Non-pigmented ciliary epithelial cell (primary cell): Measurements from ENCODE around the gene NR2F6.

ENCODE experiments used
- DNase-seq: peaks from one replicate; pipeline ENCODE4 v3.0.0-alpha.2; 2010; ENCODE audit warnings: low read depth

NR2F6 gene

DNA sequence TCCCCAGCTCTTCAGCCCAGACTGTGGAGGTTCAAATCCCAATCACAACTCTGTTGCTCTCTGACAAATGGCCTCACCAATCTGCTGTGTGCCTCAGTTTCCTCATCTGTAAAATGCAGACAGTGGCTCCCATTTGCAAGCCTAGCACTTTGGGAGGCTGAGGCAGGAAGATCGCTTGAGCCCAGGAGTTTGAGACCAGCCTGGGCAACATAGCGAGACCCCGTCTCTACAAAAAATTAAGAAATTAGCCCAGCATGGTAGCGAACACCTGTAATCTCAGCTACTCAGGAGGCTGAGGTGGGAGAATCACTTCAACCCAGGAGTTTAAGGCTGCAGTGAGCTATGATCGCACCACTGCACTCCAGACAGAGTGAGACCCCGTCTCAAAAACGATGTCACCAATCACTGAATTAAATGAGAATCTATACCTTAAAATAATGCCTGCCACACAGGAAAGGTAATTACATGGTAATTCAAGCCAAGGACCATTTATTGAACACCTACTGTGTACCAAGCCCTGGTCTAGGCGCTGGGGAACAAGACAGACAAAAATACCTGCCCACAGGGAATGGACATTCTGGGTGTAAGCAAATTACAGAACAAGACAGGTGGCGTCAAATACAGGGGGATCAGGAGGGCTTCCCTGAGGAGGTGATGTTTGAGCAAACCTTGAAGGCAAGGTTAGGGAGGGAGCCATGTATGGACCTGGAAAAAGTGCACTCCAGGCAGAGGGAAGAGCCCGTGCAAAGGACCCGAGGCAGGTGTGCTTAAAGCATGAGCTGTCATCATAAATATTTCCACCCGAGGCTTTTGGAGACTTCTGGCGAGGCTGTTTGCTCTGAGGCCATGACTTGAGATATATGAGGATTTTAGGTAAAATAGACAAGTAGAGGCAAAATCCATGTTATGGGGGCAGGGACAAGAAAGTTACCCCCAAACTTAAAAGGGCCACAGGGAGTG is 7.7 kb downstream of the NR2F6 start:
- DNase-seq, result no peak

DNA sequence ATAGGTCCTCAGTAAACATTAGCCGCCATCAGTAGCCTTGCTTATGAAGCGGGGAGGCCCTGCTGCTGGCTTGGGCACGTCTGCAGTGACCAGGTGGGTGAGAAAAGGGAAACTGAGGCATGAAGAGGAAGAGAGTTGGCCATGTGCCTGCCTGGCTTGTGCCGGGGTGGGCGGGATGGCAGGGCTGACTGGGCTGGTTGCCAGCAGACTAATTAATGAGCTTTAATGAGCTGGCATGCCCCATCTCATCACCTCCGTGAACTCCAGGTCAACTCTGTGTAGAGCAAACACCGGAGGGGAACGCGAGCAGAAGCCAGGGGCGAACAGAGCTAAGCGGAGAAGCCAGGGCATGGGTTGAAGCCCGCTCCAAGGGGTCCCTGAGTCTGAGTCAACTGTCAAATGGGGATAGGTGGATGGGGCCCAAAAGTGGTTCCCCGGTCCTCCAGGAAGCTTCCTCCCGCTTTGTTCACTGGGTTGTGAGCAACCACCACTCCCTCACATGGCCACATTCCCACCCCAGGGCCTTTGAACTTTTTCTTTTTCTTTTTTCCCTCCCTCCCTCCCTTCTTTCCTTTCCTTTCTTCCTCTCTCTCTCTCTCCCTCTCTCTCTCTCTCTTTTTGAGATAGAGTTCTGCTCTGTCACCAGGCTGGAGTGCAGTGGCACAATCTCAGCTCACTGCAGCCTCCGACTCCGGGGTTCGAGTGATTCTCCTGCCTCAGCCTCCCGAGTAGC is 8.7 kb downstream of the NR2F6 start:
- DNase-seq, result no peak

DNA sequence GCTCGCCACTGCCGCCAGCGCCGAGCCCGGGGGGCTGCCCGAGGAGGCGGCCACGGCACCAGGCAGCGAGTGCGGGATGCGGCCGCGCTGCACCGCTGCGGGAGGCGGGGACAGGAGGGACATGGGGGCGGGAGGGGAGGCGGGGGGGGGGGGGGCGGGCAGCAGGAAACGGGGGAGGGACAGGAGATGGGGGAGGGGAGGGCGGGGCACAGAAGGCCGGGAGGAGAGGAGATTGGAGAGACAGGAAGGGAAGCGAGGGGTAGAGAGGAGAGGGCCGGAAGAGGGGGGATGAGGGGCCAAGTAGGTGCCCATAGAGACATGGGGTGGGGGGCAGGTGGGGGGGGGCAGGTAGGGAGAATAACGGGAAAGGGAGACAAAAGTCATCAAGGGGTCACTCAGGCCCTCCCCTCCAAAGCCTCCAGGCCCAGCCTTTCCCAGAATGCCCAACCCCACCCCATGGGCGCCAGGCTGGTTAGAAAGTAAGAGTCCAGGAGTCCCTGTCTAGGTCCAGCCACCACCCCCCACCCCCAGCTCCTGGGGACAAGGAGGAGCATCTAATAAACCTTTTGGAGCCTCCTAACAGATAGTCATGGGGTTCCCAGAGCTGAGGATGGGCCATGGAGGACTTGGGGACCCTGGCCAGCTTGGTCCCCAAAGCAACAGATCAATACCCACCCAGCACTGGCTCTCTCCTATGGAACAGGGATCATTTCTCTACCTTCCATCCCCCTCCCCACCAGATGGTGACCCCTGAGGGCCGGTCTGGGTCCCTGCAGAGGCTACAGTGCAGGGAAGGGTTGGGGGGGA is 9.5 kb downstream of the NR2F6 start:
- no peak for DNase-seq

DNA sequence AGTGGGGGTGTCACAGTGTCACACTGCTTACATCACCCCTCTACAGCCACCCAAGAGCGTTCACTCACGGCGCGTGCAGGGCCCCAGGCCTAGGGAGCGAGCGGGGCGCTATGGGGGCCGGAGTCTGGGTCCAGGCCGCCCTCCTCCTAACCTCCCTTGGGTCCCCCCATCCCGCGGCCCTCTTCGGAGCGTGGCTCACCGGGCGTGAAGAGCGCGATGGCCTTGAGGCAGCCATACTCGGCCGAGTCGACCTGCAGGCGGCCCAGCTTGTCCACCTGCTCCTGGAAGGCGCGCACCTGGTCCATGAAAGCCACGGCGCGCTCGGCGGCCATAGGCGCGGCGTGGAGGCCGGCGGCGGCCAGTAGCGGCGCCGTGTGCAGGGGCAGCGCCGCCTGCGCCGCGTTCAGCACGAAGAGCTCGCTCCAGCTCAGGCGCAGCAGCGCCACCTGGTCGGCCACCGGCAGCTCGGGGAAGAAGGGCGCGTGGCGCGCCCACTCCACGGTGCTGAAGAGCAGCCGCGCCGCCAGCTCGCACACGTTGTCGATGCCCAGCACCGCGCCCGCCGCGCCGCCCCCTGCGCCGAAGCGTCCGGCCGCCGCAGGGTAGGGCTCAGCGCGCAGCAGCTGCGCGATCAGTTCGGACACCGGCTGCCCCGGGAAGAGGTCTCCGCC is 10.3 kb downstream of the NR2F6 start:
- no peak for DNase-seq

DNA sequence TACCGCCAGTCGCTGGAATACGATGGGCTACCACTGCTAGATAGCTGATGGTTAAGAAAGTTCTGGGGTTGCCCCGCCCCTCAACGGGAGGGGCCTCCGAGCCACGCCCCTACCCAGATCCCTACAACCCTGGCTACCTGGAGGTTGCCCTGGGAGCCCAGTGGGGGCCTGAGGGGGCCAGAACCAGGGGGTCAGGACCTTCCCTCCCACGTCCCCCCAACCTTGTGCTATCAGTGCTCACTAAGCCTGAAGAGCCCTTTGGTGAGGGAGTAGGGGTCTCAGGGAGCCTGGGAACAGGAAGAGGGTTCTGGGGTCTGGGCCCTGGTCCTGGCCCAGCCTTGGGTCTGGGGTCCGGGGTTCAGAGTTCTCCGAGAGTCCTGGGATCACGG is 10.8 kb downstream of the NR2F6 start:
- no peak for DNase-seq

DNA sequence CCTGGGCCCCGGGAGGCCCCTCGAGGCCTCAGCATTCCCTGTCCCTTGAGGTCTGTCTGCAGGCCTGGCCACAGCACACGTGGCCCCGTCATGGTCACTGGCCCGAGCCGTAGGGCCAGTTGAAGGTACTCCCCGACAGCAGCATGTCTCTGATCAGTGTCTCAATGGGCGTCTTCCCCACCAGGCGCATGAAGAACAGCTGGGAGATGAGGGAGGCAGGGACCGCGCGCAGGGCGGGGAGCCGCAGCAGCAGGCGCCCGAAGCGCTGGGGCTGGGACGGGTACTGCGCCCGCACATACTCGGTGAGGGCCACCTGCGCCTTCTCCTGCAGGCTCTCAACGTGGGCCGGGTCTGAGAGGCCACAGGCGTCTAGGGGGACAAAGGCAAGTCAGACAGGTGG is 13.5 kb downstream of the NR2F6 start:
- no peak for DNase-seq

DNA sequence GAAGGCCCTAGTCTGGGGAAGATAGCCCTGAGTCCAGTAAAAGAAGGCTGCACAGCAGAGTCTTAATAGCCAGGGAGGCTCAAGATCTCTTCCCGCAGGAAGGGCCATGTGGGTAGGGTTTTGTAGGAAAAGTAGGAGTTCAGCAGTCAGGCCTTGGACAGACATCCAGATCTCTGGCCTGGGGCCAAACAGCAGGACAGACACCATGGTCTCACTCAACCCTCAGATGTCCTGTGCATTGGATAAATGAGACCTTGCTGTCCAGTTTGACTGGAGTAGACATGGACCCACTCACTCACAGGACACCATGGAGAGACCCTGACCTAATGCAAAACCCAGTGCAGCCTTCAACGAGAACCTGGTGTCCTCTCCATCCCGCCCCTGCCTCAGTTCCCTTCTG is 15.8 kb downstream of the NR2F6 start:
- DNase-seq, result no peak

DNA sequence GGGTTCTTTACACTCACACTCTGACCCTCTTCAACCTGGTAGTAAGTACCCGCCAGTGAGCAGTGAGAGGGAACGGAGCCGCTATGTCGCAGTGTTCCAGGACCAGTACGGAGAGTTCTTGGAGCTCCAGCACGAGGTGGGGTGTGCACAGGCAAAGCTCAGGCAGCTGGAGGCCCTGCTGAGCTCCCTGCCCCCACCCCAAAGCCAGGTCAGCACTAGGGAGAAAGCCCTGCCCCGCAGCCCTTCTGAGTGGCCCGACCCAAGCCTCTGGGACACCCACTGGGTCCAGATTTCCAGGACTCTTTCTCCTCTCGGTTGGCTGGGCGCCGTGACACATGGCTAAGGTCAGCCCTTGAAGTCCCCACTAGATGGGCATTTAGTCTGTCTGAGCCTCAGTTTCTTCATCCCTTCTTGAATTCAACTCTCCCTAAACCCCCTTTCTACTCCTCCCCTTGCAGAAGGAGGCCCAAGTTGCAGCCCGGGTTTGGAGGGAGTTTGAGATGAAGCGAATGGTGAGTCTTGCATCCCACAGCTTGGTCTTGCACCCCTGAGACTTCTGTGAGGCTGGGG is 17.8 kb downstream of the NR2F6 start:
- no peak for DNase-seq

DNA sequence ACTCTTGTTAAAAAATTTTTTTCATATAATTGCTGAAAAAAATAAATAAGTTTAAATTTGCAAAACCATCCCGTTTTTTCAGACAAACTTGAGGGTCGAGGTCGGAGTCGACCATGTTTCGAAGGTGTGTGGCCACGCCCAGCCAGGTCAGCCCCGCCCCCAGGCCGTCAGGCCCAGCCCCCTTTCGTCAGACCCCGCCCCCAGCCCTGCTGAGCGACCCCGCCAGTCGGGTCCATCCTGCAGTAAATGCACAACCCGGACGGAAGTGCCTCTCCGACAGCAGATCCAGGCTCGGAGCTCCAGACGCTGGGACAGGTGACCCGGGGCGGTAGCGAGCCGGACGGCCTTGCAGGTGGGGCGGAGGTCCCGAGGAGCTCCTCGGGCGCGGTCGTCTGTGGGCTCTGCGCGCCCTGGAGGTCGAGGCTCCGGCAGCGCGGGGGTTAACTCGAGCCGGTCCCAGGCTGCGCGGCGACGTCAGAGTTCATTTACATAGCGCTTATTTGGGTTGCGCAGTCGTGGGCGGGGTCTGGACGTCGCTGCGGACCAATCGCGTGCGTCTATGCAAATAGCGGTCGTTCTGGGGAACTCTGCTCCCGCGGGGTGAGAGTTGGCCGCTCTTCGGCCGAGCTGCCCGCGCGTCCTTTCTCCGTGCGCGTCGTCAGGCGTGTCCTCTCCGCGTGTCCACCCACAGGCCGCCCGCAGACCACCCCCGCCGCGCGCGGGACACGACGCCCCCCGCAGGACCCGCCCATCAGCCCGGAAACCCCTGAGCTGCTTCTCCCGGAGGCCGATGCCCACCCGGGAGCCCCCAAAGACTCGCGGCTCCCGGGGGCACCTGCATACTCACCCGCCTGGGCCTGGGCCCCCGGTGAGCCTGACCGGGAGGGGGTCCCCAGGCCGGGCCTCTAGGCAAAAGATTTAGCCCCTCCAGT is 19.5 kb downstream of the NR2F6 start, which contains the start of gene OCEL1:
Gene OCEL1, plus strand, starts transcription at position 225 of the 932 bp plus-strand sequence. Its CDS starts 22 bp downstream, at position 247.
- DNase-seq, result peak; percentile 81

DNA sequence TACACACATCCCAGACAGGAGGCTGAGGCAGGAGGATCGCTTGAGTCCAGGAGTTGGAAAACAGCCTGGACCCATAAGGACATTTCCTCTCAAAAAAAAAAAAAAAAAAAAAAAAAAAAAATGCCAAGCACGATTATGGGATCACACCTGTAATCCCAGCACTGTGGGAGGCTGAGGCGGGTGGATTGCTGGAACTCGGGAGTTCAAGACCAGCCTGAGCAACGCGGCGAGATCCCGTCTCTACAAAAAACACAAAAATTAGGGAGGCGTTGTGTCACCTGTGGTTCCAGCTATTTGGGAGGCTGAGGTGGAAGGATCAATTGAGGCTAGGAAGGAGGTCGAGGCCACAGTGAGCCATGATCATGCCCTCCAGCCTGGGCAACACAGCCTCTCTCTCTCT is 20.7 kb downstream of the NR2F6 start:
- DNase-seq, result no peak

DNA sequence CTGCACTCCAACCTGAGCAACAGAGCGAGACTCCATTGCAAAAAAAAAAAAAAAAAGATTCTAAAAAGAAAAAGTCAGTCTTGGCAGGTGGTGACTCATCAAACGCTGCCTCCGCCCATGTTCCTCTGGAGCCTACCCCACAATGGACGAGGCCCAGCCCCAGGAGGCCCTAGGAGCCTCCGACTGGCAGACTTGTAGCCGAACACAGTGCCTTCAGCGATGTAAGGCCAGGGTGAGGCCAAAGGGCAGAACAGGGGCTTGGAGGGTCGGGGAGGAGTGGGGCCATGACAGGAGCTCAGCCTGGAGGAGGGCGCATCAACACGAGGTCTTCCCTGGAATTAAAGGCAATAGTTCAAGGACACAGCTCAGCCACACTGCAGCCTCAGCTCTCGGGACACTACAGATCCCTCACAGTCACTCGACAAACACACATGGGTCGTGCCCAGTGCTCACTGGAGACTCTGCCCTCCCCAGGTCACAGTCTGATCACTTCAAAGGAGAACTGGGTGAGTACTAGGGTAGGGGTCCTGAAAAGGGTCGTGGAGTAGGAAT is 25.4 kb downstream of the NR2F6 start:
- DNase-seq, result no peak

DNA sequence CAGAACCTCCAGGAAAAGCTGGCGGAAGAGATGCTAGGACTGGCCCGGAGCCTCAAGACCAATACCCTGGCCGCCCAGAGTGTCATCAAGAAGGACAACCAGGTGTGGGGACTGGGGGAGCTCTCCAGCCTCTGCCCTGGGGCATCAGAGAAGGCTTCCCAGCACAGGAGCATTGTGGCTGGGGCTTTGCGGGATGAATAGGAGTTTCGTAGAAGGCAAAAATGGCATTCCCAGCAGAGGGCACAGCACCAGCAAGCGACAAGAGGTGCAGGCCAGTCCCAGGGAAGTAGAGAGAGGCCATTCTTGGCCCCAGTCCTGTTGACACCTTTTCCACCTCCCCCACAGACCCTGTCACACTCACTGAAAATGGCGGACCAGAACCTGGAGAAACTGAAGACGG is 26.4 kb downstream of the NR2F6 start:
- no peak for DNase-seq

DNA sequence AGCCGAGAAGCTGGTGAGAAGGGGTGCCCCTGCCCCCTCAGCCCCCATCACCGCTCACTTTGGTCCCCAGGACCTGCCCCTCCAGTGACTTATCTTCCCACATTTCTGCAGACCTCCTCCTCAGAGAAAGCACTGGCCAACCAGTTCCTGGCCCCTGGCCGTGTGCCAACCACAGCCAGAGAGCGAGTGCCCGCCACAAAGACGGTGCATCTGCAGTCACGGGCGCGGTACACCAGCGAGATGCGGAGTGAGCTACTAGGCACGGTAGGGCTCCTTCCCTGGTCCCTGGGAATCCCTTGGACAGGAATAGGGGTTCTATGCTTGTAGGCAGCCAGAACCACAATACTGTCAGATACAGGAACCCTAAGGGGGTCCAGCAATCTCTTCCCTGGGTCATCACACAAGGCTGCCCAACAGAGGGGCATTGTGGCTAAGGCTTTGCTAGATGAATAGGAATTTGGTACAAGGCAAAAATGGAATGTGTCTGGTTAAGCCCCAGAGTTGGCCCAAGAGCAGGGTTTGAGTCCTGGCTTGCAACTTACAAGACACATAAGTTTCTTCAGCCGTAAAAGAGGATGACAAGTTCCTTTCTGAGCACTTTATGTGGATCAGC is 29.6 kb downstream of the NR2F6 start:
- DNase-seq, result no peak

DNA sequence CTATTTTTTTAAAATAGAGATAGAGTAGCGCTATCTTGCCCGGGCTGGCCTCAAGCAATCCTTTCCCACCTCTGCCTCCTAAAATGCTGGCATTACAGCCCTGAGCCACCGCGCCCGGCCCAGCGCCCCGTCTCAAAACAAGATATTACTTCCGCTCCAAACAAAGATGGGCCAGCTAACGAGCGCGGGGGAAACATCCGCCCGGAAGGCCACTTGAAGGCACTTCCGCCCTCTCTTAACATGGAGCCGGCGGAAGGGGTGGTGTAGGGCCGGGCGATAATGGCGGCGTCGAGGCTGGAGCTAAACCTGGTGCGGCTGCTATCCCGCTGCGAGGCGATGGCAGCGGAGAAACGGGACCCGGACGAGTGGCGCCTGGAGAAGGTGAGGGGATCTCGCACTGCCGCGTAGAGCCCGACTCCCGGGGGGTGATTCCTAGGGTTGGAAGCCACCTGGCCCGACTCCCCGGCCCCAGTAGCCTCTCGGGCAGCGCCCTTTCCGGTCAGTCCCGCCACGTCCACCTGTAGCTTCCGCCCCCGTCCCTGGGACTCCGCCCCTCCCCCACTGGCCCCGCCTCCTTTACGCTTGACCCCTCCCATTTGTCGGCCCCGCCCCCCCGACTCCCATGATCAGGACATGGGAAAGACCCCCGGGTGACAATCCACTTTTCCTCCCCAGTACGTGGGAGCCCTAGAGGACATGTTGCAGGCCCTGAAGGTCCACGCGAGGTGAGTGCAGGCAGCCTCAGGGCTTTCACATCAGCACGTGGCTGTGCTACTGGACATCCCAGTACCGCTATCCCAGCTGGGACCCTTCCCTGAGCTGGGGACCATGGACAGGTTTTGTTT is 30.4 kb downstream of the NR2F6 start, which contains the start of gene USE1:
Gene USE1, plus strand, starts transcription at position 231 of the 845 bp plus-strand sequence. Its CDS starts 49 bp downstream, at position 280.
- DNase-seq, result no peak

DNA sequence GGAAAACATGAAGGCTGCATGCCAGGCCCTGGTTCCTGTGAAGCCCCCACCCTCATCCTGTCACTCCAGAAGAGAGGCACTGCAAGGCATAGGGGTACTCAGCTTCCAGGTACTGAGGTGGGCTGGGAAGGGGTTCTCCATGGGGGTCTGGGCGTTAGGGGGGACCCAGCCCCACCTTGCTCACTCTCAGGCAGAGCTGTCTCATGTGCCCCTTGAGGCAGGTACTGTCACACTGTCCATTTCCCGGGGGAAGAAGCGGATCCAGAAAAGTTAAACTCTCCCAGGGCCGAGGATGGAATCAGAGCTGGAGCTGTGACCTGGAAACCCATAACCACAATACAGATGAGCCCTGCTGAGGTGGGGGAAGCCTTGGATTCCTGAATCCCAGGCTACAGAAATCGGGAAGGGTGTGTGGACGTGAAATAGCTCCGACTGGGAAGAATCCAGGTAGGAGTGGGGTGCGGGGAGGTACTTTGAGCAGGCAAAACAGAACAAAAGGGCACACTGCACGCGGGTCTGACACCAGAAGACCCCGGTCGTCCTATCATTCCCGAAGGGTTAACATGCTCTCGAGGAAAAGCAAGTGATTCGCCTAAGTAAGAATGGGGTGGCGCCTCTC is 31.1 kb downstream of the NR2F6 start:
- no peak for DNase-seq

DNA sequence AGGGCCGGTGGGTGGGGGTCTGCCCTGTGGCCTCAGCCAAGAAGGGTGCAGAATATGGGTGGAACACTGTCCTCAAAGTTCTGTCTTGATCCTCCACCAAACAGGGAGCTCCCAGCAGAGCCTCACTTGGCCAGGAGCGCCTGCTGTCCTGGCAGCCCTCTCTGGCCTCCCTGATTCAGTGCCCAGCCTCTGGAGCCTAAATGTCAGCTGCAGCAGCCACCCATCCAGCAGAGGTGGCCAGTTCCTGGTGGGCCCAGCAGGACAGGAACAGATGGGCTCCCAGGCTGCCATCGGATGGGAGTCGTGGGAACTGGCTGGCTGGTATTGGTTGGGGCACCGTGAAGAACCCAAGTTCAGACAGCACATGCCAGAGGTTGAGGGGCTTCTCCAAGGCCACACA is 32.4 kb downstream of the NR2F6 start:
- DNase-seq, result no peak

DNA sequence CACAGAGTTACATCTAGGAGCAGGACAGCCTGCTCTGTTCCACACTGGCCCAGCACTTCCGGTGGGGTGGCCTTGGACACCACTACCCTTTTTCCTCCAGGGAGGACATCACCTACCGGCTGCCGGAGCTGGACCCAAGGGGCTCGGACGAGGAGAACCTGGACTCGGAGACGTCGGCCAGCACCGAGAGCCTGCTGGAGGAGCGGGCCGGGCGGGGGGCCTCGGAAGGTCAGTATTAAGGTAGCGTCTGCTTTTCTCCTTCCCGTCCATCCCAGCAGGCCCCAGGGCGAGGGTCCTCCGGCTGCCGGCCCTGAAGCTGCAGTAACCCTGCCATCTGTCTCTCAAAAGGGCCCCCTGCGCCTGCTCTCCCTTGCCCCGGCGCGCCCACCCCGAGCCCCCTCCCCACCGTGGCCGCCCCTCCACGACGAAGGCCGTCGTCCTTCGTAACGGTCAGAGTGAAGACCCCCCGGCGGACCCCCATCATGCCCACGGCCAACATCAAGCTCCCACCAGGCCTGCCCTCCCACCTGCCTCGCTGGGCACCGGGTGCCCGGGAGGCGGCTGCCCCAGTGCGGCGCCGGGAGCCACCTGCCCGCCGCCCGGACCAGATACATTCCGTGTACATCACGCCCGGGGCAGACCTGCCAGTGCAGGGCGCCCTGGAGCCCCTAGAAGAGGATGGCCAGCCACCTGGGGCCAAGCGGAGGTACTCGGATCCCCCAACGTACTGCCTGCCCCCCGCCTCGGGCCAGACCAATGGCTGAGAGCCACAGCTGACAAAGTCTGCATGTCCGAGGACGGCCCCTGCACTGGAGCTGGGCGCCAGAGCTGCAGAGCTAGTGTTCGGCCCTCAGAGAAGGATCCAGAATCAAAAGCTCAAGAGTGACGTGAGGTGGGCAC is 33.9 kb downstream of the NR2F6 start:
- no peak for DNase-seq
